ENCODE results near the gene DPH3.
"Not testable (repeated sequence)": the region's sequence is repeated elsewhere in the genome, so short reads cannot be mapped to it uniquely, and the experiment has no call there.

The DPH3 gene

DNA sequence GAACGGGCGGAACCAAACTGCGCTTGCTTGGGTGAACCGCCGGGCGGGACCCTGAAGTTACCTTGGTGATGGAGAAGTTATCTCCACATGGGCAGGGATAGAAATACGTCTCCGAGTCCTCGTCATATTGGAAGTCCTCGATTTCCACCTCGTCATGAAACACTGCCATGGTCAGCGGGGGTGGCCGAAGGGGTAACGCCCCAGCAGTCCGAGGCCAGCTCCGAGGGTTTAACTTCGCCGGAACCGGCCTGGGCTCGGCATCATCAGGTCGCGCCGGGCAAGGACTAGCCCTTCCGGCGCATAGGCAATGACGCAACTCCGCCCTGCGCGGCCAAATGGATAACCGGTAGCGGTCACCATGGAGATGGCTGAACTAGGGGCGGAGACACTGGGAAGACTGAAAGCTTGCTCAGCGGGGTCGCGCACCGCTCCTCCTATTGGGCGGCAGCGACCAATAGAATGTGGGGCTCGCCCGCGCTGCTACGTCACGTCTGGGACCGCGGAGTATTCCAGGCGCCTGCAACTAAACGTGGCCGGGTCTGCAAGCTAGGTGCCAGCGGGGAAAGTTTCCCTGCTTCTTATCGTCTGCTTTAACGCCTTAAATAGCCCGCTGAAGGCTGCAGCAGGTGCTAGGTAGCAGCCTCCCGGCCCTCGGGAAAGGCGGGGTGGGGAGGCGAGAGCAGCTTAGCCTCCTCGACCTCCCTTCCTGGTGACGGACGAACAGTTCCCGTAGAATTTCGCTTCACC is at the start of gene DPH3, which contains the start of gene OXNAD1:
TSS of gene DPH3 (minus strand) at position 236 of the 747 bp plus-strand sequence. CDS start at position 169, 67 bp downstream.
TSS of gene OXNAD1 (plus strand) at position 505 of the 747 bp plus-strand sequence. CDS start 5,741 bp downstream, outside the sequence.
- peak; percentile 100 for DNase-seq

DNA sequence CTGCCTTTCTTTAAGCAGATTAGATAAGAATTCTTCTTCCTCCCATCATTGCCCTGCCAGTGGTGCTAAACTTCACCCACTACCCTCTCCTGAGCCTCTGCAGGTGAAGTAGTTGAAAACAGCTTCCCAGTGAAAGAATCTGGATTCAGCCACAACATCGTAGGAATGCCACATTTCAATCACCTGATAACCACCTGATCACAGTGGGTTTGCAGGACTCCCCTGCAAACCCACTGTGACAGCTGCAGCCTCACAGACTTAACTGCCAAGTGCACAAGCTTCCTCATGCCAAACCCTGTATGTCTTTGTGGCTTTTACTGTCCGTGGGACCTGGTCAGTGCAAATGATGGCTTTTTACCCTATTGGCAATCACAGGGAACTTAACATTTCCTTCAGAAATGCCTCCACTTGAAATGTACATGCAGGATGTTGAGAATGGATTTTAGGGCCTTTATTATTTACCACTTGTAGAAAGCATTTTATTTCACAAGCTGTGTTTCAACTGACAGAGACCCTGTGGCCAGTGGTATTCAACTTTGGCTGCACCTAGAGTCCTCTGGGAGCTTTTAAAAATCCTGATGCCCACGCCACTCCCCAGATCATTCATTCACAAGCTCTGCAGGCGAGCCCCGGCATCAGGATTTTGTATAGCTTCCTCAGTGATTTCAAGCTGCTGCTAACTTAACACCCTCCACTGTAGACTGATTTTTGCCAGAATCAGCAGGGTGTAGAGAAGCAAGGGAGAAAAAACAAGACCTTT is 49.3 kb upstream of the DPH3 start:
- DNase-seq = peak; percentile 51

DNA sequence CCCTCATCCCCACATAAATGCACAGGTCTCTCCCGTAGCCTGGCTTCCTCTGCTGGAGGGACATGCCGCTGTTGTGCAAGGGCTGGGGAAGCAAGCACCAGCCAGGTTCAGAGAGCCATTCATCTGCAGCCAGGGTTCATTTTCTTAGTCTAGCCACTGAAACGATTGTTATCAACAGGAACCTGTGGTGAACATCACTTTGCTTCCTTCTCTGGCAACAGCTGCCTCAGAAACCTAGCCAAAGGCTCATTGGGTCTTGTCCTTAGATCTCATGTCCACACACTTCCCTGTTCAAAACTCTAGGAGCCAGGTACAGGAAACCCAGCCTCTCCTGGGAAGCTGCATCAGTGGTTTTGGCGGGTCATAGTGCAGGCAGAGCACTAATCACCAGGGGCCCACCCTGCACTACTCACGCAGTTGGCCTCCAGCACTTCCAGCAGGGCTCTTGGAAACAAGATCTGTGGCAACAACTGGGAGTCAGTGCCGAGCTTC is 47.3 kb upstream of the DPH3 start:
- peak; percentile 83 for DNase-seq

DNA sequence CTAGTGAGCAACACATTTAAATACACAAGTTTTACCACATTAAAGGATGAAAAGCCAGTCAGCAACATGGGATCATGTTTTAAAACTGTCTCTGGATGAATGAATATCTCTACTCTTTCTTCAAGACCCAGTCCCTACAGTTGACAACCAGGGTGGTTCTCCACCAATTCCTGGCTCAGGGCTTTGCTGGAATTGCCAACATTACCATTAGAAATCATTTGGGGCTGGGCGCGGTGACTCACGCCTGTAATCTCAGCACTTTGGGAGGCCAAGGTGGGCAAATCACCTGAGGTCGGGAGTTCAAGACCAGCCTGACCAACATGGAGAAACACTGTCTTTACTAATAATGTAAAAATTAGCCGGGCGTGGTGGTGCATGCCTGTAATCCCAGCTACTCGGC is 45.7 kb upstream of the DPH3 start:
- not testable (repeated sequence) for DNase-seq

DNA sequence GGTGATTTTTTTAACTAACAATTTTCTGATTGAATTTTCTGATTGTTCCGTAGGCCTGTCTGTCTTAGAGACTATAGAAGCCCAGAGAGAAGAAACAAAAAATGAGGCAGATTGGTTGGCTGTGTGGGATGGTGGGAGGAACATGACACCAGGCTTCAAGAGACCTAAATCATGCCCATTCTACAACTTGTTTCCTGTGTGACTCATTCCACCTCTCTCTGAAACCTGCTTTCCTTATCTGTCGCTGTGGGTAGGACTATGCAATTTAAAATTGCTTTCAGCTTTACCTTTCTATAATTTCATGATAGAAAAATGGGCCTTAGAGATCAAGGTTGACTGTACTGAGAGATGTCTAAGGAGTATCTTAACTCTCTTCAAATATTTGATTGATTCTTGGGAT is 44.8 kb upstream of the DPH3 start:
- peak; percentile 73 for DNase-seq

DNA sequence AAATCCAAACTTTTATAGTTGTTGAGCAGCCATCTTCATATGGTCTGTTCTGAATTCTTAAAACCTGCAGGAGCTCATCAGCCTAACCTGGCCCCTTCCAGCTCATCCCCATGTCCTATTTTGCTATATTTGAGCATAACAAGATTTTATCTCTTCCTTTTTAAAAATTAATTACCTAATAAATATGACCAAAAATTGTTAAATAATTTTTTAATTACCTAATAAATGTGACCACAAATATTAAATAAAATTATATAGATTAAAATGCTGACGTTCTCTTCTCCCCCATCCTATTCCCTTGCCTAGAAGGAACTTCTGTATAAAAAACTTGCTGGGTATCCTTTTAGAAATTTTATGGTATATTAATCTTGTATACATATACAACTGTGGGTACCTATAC is 44.0 kb upstream of the DPH3 start:
- DNase-seq = no peak

DNA sequence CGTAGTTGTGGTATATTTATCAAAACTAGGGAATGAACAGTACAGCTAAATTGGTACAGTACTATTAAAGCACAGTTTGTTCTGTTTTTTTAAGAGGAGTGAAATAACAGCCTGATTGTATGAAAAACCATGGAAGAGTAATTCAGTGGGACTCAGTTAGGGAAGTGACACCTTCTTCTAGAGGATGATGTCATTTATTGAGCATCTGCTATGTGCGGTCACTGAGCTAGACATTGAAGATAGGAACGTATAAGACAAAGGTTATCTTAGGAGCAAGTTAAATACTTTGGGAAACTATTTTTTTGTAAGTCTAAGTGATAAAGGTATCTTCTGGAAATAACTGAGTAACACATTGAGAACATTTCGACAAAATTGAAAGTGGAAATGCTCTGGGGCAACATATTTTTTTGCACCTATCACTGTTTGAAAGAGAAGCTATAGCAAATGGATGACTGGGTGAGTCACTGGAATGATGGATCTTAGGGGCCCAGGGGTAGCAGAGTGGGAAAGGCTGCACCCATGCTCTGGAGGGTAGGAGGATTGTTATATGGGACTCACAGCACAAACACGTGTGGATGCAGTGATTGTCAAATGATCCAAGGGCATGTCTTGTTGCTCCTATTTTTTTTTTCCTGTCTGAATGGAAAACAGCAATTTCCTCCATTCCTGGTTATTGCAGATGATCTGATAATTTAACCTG is 43.2 kb upstream of the DPH3 start:
- no peak for DNase-seq

DNA sequence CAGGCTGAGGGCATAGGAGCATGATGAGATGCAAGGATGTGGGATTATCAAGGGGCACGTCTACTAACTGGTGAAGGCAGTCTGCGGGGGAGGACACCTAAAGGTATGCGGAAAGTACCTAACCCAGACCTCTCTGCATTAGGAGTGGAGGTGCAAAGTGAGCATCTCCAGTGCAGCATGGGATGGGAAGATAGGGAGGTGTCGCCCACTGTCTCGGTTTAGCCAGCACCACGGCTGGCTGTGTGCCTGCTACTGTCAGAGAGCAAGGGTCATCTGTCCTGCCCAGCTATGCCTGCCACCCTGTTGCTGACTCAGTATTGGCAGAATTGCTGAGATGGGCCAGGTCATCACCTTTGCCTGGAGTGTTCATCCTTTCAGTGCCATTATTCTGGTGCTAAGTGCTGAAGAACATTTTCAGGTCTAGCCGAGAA is 40.4 kb upstream of the DPH3 start:
- DNase-seq = peak; percentile 32

DNA sequence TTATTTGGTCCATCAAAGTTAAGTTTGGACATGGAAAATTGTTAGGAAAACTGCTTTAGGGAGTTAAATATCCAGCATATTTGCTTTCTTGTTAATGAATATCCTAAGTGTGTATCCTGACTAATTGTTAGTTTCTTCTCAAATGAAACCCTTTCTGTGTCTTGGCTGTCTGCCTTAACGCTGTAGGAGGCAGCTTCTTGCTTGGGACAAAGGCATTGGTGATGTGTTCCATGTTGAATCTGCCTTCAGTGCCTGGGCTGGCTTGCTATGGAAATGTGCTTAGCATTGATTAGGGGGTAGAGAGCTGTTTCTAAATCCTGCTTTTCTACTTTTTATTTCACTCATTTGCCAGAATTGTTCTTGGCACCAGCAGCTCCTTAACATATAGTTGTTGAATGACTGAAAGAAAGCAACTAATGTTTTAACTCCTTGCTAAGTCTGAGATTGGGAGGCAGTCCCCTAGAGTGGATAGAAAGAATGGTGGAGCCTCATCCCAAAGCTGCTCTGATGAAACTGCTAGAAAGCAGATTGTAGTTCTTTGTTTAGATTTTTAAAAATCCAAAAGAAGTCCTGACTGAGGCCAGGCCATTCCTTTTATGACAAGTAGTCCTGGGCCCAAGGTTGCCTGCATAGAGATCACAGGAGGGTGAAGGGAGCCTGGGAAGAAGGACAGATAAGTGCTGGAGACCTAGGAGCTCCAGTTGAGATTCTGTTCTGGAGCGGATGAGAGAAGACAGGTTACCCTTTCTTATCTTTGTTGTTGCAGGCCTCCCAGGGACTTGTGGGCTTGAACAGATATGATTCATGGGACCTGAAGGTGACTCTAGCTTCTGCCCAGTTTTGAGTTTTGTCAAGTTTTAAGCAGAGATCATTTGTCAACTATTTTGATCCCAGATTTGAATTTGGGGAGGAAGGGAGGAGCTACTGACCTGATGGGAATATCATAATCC is 39.6 kb upstream of the DPH3 start:
- peak; percentile 88 for DNase-seq

DNA sequence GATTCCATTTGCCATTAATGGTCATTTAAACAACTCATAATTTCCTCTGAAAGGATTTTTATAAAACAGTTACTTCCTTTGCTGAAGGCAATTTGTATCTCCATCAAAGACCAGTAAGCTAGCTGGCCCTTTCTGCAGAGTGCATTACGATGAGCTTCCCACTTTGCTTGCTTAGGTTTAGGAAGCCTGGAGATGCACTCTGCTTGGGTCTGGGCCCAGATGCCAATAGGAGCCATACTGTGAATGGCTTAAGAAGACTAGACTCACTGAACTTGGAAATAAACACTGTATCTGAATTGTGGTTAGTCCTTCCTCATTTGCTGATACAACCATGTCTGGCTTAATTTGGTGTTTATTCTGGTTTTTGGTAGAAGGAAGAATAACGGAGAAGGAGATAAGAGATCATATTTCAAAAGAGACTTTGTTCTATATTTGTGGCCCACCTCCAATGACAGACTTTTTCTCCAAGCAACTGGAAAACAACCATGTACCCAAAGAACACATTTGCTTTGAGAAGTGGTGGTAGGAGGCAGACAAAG is 38.4 kb upstream of the DPH3 start:
- DNase-seq = peak; percentile 61

DNA sequence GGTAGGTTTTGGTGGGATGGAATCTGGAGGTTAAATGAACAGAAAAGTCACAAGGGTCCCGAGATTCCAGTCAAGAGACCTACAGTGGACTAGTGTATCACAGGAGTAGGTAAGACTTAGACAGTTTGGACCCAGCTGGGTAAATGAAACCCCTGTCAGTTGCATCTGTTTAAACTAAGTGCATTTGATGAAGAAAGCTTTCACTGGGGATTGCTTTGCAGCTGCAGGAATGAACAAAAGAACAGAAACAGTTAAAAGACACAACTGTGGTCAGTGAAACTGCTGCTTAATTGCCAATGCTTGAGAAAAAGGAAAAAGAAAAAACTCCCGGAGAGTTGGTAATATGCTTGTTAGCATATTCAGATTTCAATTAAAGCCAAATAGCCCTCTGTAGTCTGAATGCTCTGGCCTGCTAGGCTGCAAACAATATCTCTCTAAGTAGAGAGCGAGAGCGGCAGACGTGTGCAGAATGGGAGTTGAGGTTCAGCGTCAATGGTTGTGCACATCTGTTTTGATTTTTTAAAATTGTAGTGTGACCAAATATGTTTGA is 37.4 kb upstream of the DPH3 start:
- DNase-seq = no peak

DNA sequence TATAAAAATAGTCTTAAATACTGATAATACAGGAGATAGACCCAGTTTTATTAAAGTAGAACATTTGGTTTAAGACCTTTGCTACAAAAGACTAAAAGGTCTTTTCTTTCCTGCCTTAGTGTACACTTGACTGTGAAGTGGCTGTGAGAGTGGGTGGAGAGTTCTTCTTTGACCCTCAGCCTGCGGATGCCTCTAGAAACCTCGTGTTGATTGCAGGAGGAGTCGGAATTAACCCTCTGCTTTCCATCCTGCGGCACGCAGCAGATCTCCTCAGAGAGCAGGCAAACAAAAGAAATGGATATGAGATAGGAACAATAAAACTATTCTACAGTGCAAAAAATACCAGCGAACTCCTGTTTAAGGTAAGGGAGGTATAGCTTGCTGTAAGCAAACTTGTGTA is 36.8 kb upstream of the DPH3 start:
- DNase-seq = no peak

DNA sequence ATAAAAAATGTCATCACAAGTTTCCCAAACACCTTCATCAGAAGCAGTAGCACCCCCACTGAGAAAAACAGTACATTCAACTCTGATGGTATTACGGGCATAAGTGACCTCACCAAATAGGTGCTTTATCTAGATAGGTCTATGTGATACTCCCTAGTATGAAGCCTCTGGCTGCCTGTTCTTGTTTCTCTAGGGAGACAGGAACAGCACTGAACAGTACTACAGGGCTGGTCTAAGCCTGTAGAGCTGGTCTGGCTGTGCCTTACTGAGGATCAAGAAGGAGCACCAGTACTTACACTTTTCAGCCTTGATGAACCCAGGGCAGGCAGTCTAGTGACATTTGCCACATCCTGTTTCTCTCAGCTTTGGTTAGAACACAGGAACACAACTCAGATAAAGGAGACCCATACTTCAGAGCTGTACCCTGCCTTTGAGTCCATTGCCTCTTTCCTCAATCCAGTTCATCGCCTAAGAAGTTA is 36.2 kb upstream of the DPH3 start:
- peak; percentile 69 for DNase-seq

DNA sequence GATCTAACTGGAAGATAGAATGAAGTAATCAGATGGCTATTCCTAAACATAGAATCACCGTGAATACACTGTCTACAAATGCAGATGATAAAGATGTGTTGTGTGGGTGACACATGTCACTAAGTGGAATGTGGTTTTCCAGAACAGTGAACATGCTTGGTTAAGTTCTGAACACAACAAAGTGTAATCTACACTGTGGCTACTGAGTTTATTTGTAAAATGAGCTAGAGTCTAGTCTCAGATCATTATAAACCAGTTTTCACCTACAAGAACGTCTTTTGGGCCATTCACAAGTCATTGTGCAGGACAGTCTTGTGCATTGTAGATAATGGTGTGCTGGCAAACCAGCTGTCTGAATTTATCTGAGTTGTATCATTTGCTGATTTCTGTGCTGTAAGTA is 35.6 kb upstream of the DPH3 start:
- DNase-seq = peak; percentile 60

DNA sequence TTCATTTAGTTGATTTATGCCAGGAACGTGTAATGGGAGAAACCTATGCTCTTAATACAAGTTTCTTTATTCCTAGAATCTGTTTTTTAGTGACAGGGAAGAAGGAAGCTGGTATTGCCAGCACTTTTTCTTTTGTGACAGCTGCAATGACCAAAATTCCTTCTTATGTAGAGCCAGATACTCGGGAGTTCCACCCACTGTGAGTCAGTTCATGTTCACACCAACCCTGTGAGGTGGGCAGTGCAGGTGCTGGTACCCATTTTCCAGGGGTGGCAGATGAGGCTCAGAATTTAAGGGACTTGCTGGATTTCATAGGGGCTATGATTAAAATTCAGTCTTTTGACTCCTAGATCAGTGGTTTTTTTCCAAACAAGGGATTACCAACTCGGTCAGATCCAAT is 35.0 kb upstream of the DPH3 start:
- DNase-seq = no peak

DNA sequence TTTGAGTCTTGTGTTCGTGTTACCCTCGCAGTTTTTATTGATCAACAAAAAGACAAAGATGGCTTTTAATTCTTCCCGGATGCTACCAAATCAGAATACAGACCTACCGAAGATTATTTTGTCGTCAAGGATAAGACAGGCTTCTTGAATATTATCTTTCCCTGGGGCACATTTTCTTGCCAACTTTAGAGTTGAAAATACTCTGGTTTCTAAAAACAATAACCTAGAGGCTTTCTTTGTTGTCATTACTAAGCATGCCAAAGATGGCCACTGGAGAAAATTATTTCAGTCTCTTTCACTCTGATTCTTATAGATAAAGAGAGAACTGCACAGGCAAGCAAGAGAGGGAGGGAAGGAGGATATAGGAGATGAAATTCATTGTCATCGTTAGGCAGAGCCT is 34.1 kb upstream of the DPH3 start:
- no peak for DNase-seq

DNA sequence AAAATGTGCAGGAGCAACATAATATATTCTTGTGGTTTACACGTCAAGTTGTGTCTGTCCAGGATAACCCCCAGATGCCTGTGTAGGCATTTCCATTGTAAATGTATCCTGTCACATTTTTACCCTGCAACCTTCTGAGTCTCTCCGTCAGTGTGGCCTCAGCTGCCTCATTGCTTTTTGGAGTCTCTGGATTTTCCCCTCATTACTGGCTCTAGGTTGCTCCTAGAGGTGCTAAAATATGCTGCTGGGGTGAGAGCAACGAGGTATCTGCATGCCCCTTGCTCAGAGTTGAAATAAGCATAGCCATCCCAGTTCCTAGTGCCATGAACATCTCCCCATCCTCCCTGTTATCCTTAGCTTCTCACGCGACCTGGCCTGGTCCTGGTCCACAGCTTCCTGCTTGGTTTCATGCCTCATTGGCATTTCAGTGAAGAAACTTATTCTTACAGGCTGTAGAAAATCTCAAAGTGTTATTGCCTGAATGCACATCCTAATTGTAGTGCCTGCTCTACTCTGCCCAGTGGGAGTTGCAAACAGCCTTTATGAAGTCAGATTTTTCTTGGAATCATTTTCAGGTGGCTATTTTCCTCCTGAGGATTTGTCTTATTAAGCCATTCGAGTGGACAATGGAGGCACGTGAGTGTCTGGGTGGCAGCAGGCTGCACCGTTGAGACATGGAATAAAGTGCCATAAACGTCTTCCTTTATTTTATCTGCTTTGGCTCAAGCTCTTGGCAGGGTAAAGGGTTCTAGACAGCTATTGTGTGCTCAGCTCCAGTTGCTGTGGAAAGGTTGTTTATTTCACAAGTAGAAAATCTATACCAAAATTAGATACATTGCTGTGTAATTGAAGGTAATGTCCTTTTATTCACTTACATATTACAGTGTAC is 33.5 kb upstream of the DPH3 start:
- no peak for DNase-seq

DNA sequence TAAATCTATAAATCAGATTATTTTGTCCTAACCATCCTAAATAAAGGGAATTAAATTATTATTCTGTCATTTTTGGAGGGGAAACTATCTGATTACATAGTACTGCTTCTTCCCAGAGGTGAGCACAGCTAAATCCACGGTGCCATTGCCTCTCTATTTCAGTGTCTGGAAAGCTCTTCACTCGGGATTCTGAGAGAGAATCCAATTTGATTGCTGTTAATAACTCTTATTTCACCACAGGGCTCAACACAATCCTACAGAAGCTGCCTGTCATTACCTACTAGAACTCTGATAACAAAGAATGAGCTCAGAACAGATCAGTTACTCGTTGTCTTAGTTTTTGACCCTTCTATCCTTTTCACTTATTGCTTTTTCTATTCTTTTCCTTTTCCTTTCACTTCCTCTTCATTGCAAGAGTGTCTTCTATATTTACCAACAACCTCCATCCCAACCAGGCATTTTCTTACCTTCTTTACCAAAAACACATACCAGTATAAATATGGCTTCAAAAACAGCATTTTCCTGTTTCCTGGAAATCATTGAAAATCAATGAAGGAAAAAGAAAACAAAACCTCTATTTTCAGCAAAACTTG is 30.7 kb upstream of the DPH3 start:
- DNase-seq = no peak

DNA sequence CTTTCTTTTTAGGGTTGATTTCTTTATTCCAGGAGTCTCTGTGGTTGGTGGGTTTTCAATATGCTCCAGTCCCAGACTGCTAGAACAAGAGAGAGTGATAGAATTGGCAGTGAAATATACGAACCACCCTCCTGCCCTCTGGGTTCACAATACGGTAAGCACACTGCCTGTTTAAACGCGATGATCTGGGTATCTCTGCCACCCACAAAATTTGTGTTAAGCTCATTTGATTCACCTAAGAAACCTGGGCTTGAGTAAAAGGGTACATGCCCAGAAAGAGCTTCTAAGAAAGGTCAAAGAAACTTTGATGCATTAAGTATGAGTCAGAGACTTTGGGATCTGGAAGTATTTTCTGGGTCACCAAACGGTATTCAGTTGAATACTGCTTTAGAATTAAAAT is 30.1 kb upstream of the DPH3 start:
- DNase-seq = no peak

DNA sequence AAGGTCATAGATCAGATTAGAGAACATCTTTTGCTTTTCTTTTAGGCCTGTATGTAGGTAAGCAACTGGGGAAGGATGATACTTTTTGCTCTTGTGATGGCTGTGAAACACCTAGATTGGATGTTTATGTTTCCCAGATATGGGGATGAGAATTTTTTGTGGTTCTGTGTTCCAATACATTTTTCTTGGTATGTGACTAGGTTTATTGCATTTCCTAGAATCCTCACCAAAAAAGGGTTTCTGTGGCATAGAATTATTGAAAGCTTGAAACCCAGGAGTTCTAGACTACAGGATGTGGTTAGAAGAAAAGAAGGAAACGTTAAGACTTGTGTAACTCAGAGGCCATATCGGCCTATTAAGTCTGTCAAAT is 26.1 kb upstream of the DPH3 start:
- peak; percentile 77 for DNase-seq

All from hematopoietic multipotent progenitor cell treated with erythropoietin and hydrocortisone succinate and interleukin-3 and kit ligand, for 6 days (in vitro differentiated cells).